Parathyroid adenoma (tissue), 2 donors: ENCODE data around the gene LHPP.

Source experiments
- H2AFZ ChIP-seq: fragments of 300-600 bp; sonication (generic); one replicate; pipeline ENCODE4 v1.7.0; 2017; ENCODE audit warnings: antibody characterized with exemption, mild to moderate bottlenecking
- H3K27ac ChIP-seq: fragments of 300-600 bp; sonication (generic); one replicate; pipeline ENCODE4 v1.7.0; 2017
- H3K27me3 ChIP-seq: fragments of 300-600 bp; sonication (generic); one replicate; pipeline ENCODE4 v1.7.0; 2017; ENCODE audit warnings: low read length; ENCODE audit not compliant: control insufficient read depth, insufficient read depth
- H3K36me3 ChIP-seq: fragments of 300-600 bp; sonication (generic); one replicate; pipeline ENCODE4 v1.7.0; 2017; ENCODE audit warnings: low read length; ENCODE audit not compliant: control insufficient read depth, insufficient read depth
- H3K4me1 ChIP-seq: fragments of 300-600 bp; sonication (generic); one replicate; pipeline ENCODE4 v1.7.0; 2017; ENCODE audit warnings: control low read depth
- H3K4me2 ChIP-seq: fragments of 300-600 bp; sonication (generic); one replicate; pipeline ENCODE4 v1.7.0; 2017; ENCODE audit warnings: low read length
- H3K4me3 ChIP-seq: fragments of 300-600 bp; sonication (generic); one replicate; pipeline ENCODE4 v1.7.0; 2017; ENCODE audit warnings: low read depth, low read length
- H3K79me2 ChIP-seq: fragments of 300-600 bp; sonication (generic); one replicate; pipeline ENCODE4 v1.7.0; 2017; ENCODE audit warnings: control low read depth
- H3K9ac ChIP-seq: fragments of 300-600 bp; sonication (generic); one replicate; pipeline ENCODE4 v1.7.0; 2017; ENCODE audit warnings: mild to moderate bottlenecking
- H3K9me3 ChIP-seq: fragments of 300-600 bp; sonication (generic); one replicate; pipeline ENCODE4 v1.7.0; 2017; ENCODE audit warnings: low read length; ENCODE audit not compliant: control insufficient read depth
- CTCF ChIP-seq: fragments of 300-600 bp; sonication (generic); IDR thresholded peaks from one replicate; pipeline ENCODE4 v1.7.0; 2017; ENCODE audit warnings: antibody characterized with exemption, mild to moderate bottlenecking
- donor health status: primary hyperparathyroidism.

LHPP gene

GRCh38 chr10:124637746-124638145 lies 176.1 kb downstream of the LHPP start:
- H3K9ac ChIP-seq: no peak overlapping the region
- TF ChIP-seq CTCF: no peak
- no peak overlapping the region for H2AFZ ChIP-seq
- H3K9me3 ChIP-seq: no peaks in the 10 kb centered on the region
- peaks cover 82% of the 10 kb centered on the region for H3K79me2 ChIP-seq
- H3K36me3 ChIP-seq: no peaks in the 10 kb centered on the region
- no peak overlapping the region for H3K4me3 ChIP-seq
- H3K27me3 ChIP-seq: no peaks in the 10 kb centered on the region
- no peak overlapping the region for H3K4me2 ChIP-seq
- H3K4me1 ChIP-seq: peaks cover 13% of the 10 kb centered on the region
- no peak overlapping the region for H3K27ac ChIP-seq

DNA sequence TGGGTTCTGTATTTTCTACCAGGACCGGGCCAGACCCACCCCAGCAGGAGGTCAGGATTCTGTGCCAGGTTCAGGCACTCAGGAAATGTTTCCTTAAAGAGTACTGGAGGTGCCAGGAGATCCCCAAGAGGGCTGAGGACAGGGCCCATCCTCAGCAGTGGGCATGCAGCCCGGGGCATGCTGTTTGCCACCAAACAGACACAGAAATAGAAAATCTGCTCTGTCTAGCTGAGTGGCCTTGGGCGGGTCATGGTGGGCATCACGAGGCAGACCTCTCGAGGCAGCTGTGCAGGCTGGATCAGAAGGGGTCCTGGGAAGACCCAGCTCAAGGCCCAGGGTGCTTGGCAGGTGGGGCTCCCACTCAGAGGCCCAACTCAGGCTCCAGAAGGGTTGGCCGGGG lies 177.6 kb downstream of the LHPP start:
- Histone ChIP-seq H3K4me1 (peaks cover 16% of the 10 kb centered on the region), H3K4me2 (no peak overlapping the region), H3K9ac (no peak overlapping the region), H3K79me2 (peaks cover 90% of the 10 kb centered on the region), H3K9me3 (no peaks in the 10 kb centered on the region), H2AFZ (no peak overlapping the region), H3K4me3 (no peak overlapping the region), H3K27me3 (no peaks in the 10 kb centered on the region), H3K27ac (no peak overlapping the region), H3K36me3 (no peaks in the 10 kb centered on the region)
- TF ChIP-seq CTCF: no peak

DNA sequence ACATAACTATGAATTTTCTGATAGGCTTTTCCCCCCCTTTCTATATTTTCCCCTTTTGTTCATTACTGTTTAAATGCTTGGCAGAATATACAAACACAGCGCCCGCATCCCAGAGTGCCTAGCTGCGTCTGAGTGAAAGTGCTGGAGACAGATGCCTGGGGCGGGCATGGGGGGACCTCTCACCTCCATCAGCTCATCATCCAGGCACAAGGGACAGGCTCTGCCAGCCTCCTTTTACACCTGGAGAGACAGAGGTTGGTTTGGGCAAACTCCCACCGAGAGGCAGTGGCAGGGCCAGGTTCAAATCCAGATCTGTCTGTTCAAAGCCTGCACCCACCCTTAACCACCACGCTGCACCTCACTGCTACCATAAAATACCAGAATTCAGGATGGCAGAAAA lies 178.0 kb downstream of the LHPP start:
- no peaks in the 10 kb centered on the region for H3K9me3 ChIP-seq
- no peaks in the 10 kb centered on the region for H3K36me3 ChIP-seq
- H3K4me3 ChIP-seq: no peak overlapping the region
- H3K9ac ChIP-seq: no peak overlapping the region
- H3K79me2 ChIP-seq: peaks cover 91% of the 10 kb centered on the region
- peaks cover 20% of the 10 kb centered on the region for H3K4me1 ChIP-seq
- no peak for TF ChIP-seq CTCF
- H2AFZ ChIP-seq: no peak overlapping the region
- no peak overlapping the region for H3K4me2 ChIP-seq
- no peak overlapping the region for H3K27ac ChIP-seq
- H3K27me3 ChIP-seq: no peaks in the 10 kb centered on the region

GRCh38 chr10:124640056-124640455 lies 178.4 kb downstream of the LHPP start:
- H3K4me2 ChIP-seq: no peak overlapping the region
- H3K79me2 ChIP-seq: peaks cover 94% of the 10 kb centered on the region
- no peak for TF ChIP-seq CTCF
- no peak overlapping the region for H3K9ac ChIP-seq
- peak overlapping the region; percentile 29 for H3K27ac ChIP-seq
- H3K9me3 ChIP-seq: no peaks in the 10 kb centered on the region
- no peaks in the 10 kb centered on the region for H3K27me3 ChIP-seq
- no peak overlapping the region for H3K4me3 ChIP-seq
- H2AFZ ChIP-seq: no peak overlapping the region
- H3K4me1 ChIP-seq: peaks cover 25% of the 10 kb centered on the region
- H3K36me3 ChIP-seq: no peaks in the 10 kb centered on the region

GRCh38 chr10:124640538-124641231 lies 179.1 kb downstream of the LHPP start:
- no peaks in the 10 kb centered on the region for H3K36me3 ChIP-seq
- peaks cover 96% of the 10 kb centered on the region for H3K79me2 ChIP-seq
- no peak overlapping the region for H3K4me3 ChIP-seq
- no peak overlapping the region for H3K9ac ChIP-seq
- no peak overlapping the region for H3K4me2 ChIP-seq
- peak overlapping the region; percentile 29 for H3K27ac ChIP-seq
- H2AFZ ChIP-seq: no peak overlapping the region
- no peak for TF ChIP-seq CTCF
- peaks cover 31% of the 10 kb centered on the region for H3K4me1 ChIP-seq
- no peaks in the 10 kb centered on the region for H3K9me3 ChIP-seq
- H3K27me3 ChIP-seq: no peaks in the 10 kb centered on the region
